Omental fat pad (tissue), 4 donors: ENCODE data around the gene CMTM3. TPM values are rescaled to one million over a fixed set of nuclear protein-coding genes. Genes with fewer than 3 reads are reported as not detected.

Experiments
- ATAC-seq: fragments of 150-250 bp; one replicate; pipeline ENCODE4 v1.9.1; 2016; ENCODE audit warnings: mild to moderate bottlenecking, moderate library complexity; ENCODE audit not compliant: low FRiP score
- DNase-seq: peaks from one replicate; pipeline ENCODE4 v3.0.0-alpha.2; 2019; ENCODE audit warnings: low spot score
- CTCF ChIP-seq, 3 donors: fragments of 450-650 bp; IDR thresholded peaks; one replicate each; pipeline ENCODE4 v1.5.1; 2016 to 2017; ENCODE audit warnings: antibody characterized with exemption in 3 of 3, mild to moderate bottlenecking in 3 of 3, moderate library complexity in 2 of 3
- total RNA-seq, 4 donors: library from RNA; depleted of rRNA; stranded (reverse); fragments of >200 nt; gene quantifications; one replicate each; pipeline ENCODE4 v1.1.0, GENCODE V29; 2016

Gene CMTM3
- total RNA-seq, 4 donors from 2014 or later, result 28.9 to 53.4 (median 43.5) TPM

- DNase-seq, result no peak
- no peak for ATAC-seq
- TF ChIP-seq CTCF (IDR thresholded peaks at IDR 0.05), result no peak
Measured at GRCh38 chr16:66585481-66586239, 18.8 kb upstream of the CMTM3 start.

- no peak for DNase-seq
- TF ChIP-seq CTCF (IDR thresholded peaks at IDR 0.05), result no peak
- no peak for ATAC-seq
Measured at GRCh38 chr16:66587881-66588600, 16.5 kb upstream of the CMTM3 start.

- DNase-seq (no peak), ATAC-seq (no peak)
- TF ChIP-seq CTCF (IDR thresholded peaks at IDR 0.05), result no peak
Measured at GRCh38 chr16:66588981-66589713, 15.4 kb upstream of the CMTM3 start.

- ATAC-seq, result no peak
- no peak for DNase-seq
- no peak for TF ChIP-seq CTCF (IDR thresholded peaks at IDR 0.05)
Measured at GRCh38 chr16:66590322-66590721, 14.2 kb upstream of the CMTM3 start.

- DNase-seq (no peak), ATAC-seq (no peak)
- TF ChIP-seq CTCF (IDR thresholded peaks at IDR 0.05), result no peak
Measured at GRCh38 chr16:66591018-66591417, 13.5 kb upstream of the CMTM3 start.

GRCh38 chr16:66592241-66592640 is 12.3 kb upstream of the CMTM3 start:
- ATAC-seq, result no peak
- TF ChIP-seq CTCF (IDR thresholded peaks at IDR 0.05), result no peak
- no peak for DNase-seq
